SH-SY5Y (cell line): Measurements from ENCODE around the gene HERPUD1.

Source experiments
- GATA2 ChIP-seq: IDR thresholded peaks from 2 replicates; pipeline ENCODE4 v1.6.1; 2011; ENCODE audit warnings: mild to moderate bottlenecking, low read depth, low read length
- GATA3 ChIP-seq: IDR thresholded peaks from 2 replicates; pipeline ENCODE4 v1.6.1; 2011; ENCODE audit warnings: low read depth, mild to moderate bottlenecking, low read length, moderate library complexity

GRCh38 chr16:56985288-56985961 lies 53.5 kb downstream of the HERPUD1 start:
- no peak for TF ChIP-seq GATA2
- no peak for TF ChIP-seq GATA3
